Measurements from ENCODE around the gene NIN.

DNA sequence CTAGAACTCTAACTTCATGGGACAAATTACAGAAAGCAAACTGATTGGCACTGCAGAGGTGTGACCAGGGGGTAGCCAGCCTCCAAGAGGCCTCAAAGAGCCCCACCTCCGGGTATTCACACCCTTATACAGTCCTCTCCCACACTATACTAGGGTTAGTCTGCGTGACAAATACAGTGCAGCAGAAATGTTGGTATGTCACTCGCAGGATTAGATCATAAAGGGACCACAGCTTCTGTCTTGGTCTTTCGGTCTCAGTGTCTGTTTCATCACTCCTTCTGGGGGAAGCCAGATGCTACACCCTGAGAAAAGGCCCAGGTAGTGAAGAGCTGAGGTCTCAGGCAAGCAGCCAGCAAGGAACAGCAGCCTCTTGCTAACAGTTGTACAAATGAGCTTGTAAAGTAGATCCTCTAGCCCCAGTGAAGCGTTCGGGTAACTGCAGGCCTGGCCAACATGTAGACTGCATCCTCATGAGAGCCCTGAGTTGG is 94.0 kb downstream of the NIN start:
- TF ChIP-seq ZC3H10 (CRISPR knock-in tag; IDR thresholded peaks at IDR 0.05) (no peak), ZNF70 (CRISPR knock-in tag; IDR thresholded peaks at IDR 0.05) (no peak), CREB5 (CRISPR knock-in tag; IDR thresholded peaks at IDR 0.05; ENCODE audit: low read depth) (no peak), POU6F1 (CRISPR knock-in tag; IDR thresholded peaks at IDR 0.05; ENCODE audit: borderline replicate concordance, low read depth) (no peak), PPARA (CRISPR knock-in tag; IDR thresholded peaks at IDR 0.05; ENCODE audit: borderline replicate concordance) (no peak), RARB (CRISPR knock-in tag; IDR thresholded peaks at IDR 0.05) (no peak), ARNTL (CRISPR knock-in tag; IDR thresholded peaks at IDR 0.05; ENCODE audit: borderline replicate concordance, low read depth) (no peak), ZFP3 (CRISPR knock-in tag; IDR thresholded peaks at IDR 0.05) (no peak), ESRRG (CRISPR knock-in tag; IDR thresholded peaks at IDR 0.05) (no peak)
- TF ChIP-seq, protein P1, sequence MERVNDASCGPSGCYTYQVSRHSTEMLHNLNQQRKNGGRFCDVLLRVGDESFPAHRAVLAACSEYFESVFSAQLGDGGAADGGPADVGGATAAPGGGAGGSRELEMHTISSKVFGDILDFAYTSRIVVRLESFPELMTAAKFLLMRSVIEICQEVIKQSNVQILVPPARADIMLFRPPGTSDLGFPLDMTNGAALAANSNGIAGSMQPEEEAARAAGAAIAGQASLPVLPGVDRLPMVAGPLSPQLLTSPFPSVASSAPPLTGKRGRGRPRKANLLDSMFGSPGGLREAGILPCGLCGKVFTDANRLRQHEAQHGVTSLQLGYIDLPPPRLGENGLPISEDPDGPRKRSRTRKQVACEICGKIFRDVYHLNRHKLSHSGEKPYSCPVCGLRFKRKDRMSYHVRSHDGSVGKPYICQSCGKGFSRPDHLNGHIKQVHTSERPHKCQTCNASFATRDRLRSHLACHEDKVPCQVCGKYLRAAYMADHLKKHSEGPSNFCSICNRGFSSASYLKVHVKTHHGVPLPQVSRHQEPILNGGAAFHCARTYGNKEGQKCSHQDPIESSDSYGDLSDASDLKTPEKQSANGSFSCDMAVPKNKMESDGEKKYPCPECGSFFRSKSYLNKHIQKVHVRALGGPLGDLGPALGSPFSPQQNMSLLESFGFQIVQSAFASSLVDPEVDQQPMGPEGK (CRISPR knock-in tag; IDR thresholded peaks at IDR 0.05; ENCODE audit: borderline replicate concordance) = no peak

All from SK-N-SH treated with all-trans-retinoic acid at 6 μM for 48 hours (cell line).